A549 (cell line): Measurements from ENCODE around the gene GPR17. TPM values are rescaled to one million over a fixed set of nuclear protein-coding genes. Genes with fewer than 3 reads are reported as not detected.

ENCODE experiments used
- ATAC-seq, 2 experiments: fragments of 200-7000 bp in 1 of 2; fragments of >200 bp in 1 of 2; cut with Nextera tagmentation in 1 of 2; cut with Tn5 transposase in 1 of 2; 3 replicates each; pipeline versions ENCODE4 v1.8.0 to v1.9.1; 2018 to 2020; ENCODE audit warnings: mild to moderate bottlenecking in 1 of 2, moderate library complexity in 1 of 2
- CTCF ChIA-PET: fragments of 300-600 bp; sonication (Branson Sonifier 250); formaldehyde crosslinking; extraction: SDS; loops from one replicate; lab custom pipeline; 2021; ENCODE audit warnings: antibody characterized with exemption, inconsistent platforms; lab: Yijun Ruan, JAX
- POLR2A ChIA-PET: fragments of 350-600 bp; formaldehyde crosslinking; extraction: SDS; loops from one replicate; lab custom pipeline; 2021; ENCODE audit warnings: antibody characterized with exemption, inconsistent platforms; lab: Yijun Ruan, JAX
- DNase-seq, 2 experiments: peaks; one replicate each; pipeline versions ENCODE4 v3.0.0 to v3.0.0-alpha.2; 2011 to 2016; ENCODE audit warnings: low read depth in 1 of 2, low spot score in 1 of 2
- FAIRE-seq: peaks from 2 replicates; lab custom pipeline; 2011; peaks lifted over from hg19 to GRCh38; lab: Jason Lieb, UNC
- H3K27ac ChIP-seq, 2 experiments: fragments of >200 bp; sonication (Bioruptor Twin); formaldehyde crosslinking; 3 replicates each; pipeline ENCODE4 v1.5.1; 2016 to 2017
- H3K4me1 ChIP-seq: fragments of >200 bp; sonication (Bioruptor Twin); formaldehyde crosslinking; 3 replicates; pipeline ENCODE4 v1.6.1; 2016
- H3K4me2 ChIP-seq: fragments of >200 bp; sonication (Bioruptor Twin); formaldehyde crosslinking; 3 replicates; pipeline ENCODE4 v1.6.1; 2016
- H3K4me3 ChIP-seq: fragments of >200 bp; sonication (Bioruptor Twin); formaldehyde crosslinking; 3 replicates; pipeline ENCODE4 v1.5.1; 2016
- H3K9me3 ChIP-seq: fragments of >200 bp; sonication (Bioruptor Twin); formaldehyde crosslinking; 3 replicates; pipeline ENCODE4 v1.6.1; 2016
- BHLHE40 ChIP-seq: IDR thresholded peaks from 2 replicates; pipeline ENCODE4 v1.6.1; 2012; ENCODE audit warnings: low read depth, low read length, inconsistent platforms
- CBX2 ChIP-seq: fragments of 200-600 bp; sonication (generic); IDR thresholded peaks from 2 replicates; pipeline ENCODE4 v1.6.1; 2016; ENCODE audit warnings: low read depth, mild to moderate bottlenecking, borderline replicate concordance
- CHD4 ChIP-seq: fragments of 200-600 bp; sonication (generic); IDR thresholded peaks from 2 replicates; pipeline ENCODE4 v1.6.1; 2016; ENCODE audit warnings: antibody characterized with exemption, mild to moderate bottlenecking, borderline replicate concordance
- EHMT2 ChIP-seq: fragments of 200-600 bp; sonication (generic); IDR thresholded peaks from 2 replicates; pipeline ENCODE4 v1.6.1; 2016; ENCODE audit warnings: antibody characterized with exemption, low read depth, mild to moderate bottlenecking, moderate library complexity
- FOXS1 ChIP-seq: fragments of 250-450 bp; sonication (Bioruptor Pico); IDR thresholded peaks from 2 replicates; pipeline ENCODE4 v1.5.0; 2020; ENCODE audit warnings: mild to moderate bottlenecking, moderate library complexity
- HOXA7 ChIP-seq: fragments of 250-450 bp; sonication (Bioruptor Pico); IDR thresholded peaks from 2 replicates; pipeline ENCODE4 v1.5.0; 2020; ENCODE audit warnings: mild to moderate bottlenecking, moderate library complexity
- KDM1A ChIP-seq: fragments of 200-600 bp; sonication (generic); IDR thresholded peaks from 2 replicates; pipeline ENCODE4 v1.6.1; 2016; ENCODE audit warnings: low read depth, mild to moderate bottlenecking
- NFE2L2 ChIP-seq: fragments of 150-350 bp; conservative IDR thresholded peaks from 2 replicates; pipeline ENCODE4 v1.6.1; 2014; ENCODE audit warnings: low read length
- NR3C1 ChIP-seq: fragments of >200 bp; sonication (Bioruptor Twin); formaldehyde crosslinking; IDR thresholded peaks from 3 replicates; pipeline ENCODE4 v1.6.1; 2017
- PHF8 ChIP-seq: fragments of 200-600 bp; sonication (generic); IDR thresholded peaks from 2 replicates; pipeline ENCODE4 v1.6.1; 2016; ENCODE audit warnings: low read depth, mild to moderate bottlenecking, antibody characterized with exemption, moderate library complexity, borderline replicate concordance
- POLR2A ChIP-seq: IDR thresholded peaks from 2 replicates; pipeline ENCODE4 v1.6.1; 2012; ENCODE audit warnings: mild to moderate bottlenecking, low read length
- POLR2AphosphoS2 ChIP-seq: conservative IDR thresholded peaks from 2 replicates; pipeline ENCODE4 v1.6.1; 2012; ENCODE audit warnings: low read length, improper control_type of control experiment, inconsistent platforms
- RAD21 ChIP-seq, 2 experiments: fragments of >200 bp in 1 of 2; sonication (Bioruptor Twin) in 1 of 2; formaldehyde crosslinking in 1 of 2; IDR thresholded peaks in 1 of 2; conservative IDR thresholded peaks in 1 of 2; 2 replicates in 1 of 2; 3 replicates in 1 of 2; pipeline ENCODE4 v1.6.1; 2012 to 2018; ENCODE audit warnings: inconsistent platforms in 1 of 2
- RARB ChIP-seq: fragments of 250-450 bp; sonication (Bioruptor Pico); IDR thresholded peaks from 2 replicates; pipeline ENCODE4 v1.8.0; 2021; ENCODE audit warnings: mild to moderate bottlenecking, moderate library complexity
- RFX5 ChIP-seq: fragments of 450-650 bp; IDR thresholded peaks from 2 replicates; pipeline ENCODE4 v1.7.1; 2014; ENCODE audit warnings: antibody characterized with exemption, mild to moderate bottlenecking, moderate library complexity
- RNF2 ChIP-seq: fragments of 200-600 bp; sonication (generic); IDR thresholded peaks from 2 replicates; pipeline ENCODE4 v1.6.1; 2016; ENCODE audit warnings: low read depth, mild to moderate bottlenecking, antibody characterized with exemption, moderate library complexity, borderline replicate concordance
- SMC3 ChIP-seq: fragments of >200 bp; sonication (Bioruptor Twin); formaldehyde crosslinking; IDR thresholded peaks from 3 replicates; pipeline ENCODE4 v1.6.1; 2018; ENCODE audit warnings: inconsistent platforms
- TFCP2L1 ChIP-seq: fragments of 250-450 bp; sonication (Bioruptor Pico); IDR thresholded peaks from 2 replicates; pipeline ENCODE4 v1.5.0; 2021; ENCODE audit warnings: mild to moderate bottlenecking
- TP53 ChIP-seq: fragments of 250-450 bp; sonication (Bioruptor Pico); IDR thresholded peaks from 2 replicates; pipeline ENCODE4 v1.5.0; 2021; ENCODE audit warnings: mild to moderate bottlenecking, moderate library complexity
- ZNF302 ChIP-seq: fragments of 250-450 bp; sonication (Bioruptor Pico); IDR thresholded peaks from 2 replicates; pipeline ENCODE4 v1.9.0; 2021; ENCODE audit warnings: inconsistent platforms, mild to moderate bottlenecking, moderate library complexity
- WGBS: methylation state at CpG from one replicate; pipeline ENCODE4 v1.1.6; 2017; ENCODE audit errors: missing lambda C conversion rate; 5-methylcytosine and 5-hydroxymethylcytosine counted together
- polyA plus RNA-seq, 4 experiments: library from polyadenylated mRNA; depleted of rRNA in 3 of 4; stranded (reverse); fragments of >200 nt; fragmentation: RNase III in 1 of 4; extraction: RNeasy Plus Mini Kit Qiagen cat#74134 plus additional on column Dnase treatment in 1 of 4; gene quantifications; 2 replicates in 3 of 4; 3 replicates in 1 of 4; pipeline ENCODE4 v1.2.3, GENCODE V29; 2011 to 2017
- TF ChIP-seq, protein P1 (sequence below): IDR thresholded peaks from 2 replicates; pipeline ENCODE4 v1.6.1; 2012
- TF ChIP-seq, protein P2 (sequence below): fragments of 200-600 bp; sonication (generic); IDR thresholded peaks from 2 replicates; pipeline ENCODE4 v1.6.1; 2016; ENCODE audit warnings: antibody characterized with exemption, mild to moderate bottlenecking, moderate library complexity
- TF ChIP-seq, protein P3 (sequence below): fragments of >200 bp; sonication (Bioruptor Twin); formaldehyde crosslinking; IDR thresholded peaks from 2 replicates; pipeline ENCODE4 v1.6.1; 2016
- TF ChIP-seq, protein P4 (sequence below): fragments of 250-450 bp; sonication (Bioruptor Pico); IDR thresholded peaks from 2 replicates; pipeline ENCODE4 v1.5.0; 2020; ENCODE audit warnings: low read depth, mild to moderate bottlenecking, moderate library complexity
- TF ChIP-seq, protein P5 (sequence below): fragments of 150-350 bp; IDR thresholded peaks from 2 replicates; pipeline ENCODE4 v1.6.1; 2014; ENCODE audit warnings: low read depth, mild to moderate bottlenecking, low read length
- TF ChIP-seq, protein P6 (sequence below): fragments of >200 bp; sonication (Bioruptor Twin); formaldehyde crosslinking; IDR thresholded peaks from 3 replicates; pipeline ENCODE4 v1.5.1; 2016

The GPR17 gene
- polyA plus RNA-seq, 2 of the 4 experiments (the other 2 are of a cell fraction), result not detected

DNA sequence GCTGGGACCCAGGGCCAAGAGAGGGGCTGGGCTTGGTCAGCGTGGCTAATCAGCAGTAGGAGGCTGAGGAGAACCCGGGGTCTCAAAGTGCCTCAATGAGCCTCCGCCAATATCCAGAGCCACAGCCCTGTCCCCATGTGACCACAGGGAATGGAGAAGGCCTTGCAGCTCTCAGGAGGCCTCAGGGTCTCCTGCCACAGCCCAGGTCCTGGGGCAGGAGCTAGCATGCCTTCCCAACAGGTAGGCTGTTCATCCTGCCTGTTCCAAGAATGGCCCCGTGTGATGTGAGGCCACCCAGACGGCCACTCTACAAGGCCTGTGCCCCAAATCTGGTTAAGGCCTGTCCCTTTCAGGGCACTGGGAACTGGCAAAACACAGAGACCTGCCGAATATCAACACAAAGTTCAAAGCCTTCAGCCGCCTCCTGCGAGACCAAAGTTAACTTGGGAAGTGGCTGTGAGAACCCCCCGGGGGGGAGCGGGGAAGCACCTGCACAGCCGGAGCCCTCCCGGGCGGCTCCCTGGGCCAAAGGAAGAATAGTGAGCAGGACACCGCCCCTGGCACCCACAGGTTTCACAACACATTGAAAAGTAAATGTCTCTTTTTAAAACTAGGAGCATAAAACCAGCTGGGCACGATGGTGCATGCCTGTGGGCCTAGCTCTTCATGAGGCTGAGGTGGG is 33.9 kb downstream of the GPR17 start:
- TF ChIP-seq BHLHE40 (no peak), NR3C1 (no peak), EHMT2 (no peak), RAD21 (conservative IDR thresholded peaks at IDR 0.05 in 1 of 2, IDR thresholded peaks at IDR 0.05 in 1 of 2) (no peak), FOXS1 (CRISPR knock-in tag) (no peak), HOXA7 (CRISPR knock-in tag) (no peak), POLR2A (no peak), CHD4 (no peak), CBX2 (no peak), RNF2 (no peak), ZNF302 (CRISPR knock-in tag) (no peak), NFE2L2 (no peak), POLR2AphosphoS2 (no peak), KDM1A (no peak), TFCP2L1 (CRISPR knock-in tag) (no peak), SMC3 (no peak)
- TF ChIP-seq, protein P1, sequence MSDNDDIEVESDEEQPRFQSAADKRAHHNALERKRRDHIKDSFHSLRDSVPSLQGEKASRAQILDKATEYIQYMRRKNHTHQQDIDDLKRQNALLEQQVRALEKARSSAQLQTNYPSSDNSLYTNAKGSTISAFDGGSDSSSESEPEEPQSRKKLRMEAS, result no peak
- TF ChIP-seq, protein P2, sequence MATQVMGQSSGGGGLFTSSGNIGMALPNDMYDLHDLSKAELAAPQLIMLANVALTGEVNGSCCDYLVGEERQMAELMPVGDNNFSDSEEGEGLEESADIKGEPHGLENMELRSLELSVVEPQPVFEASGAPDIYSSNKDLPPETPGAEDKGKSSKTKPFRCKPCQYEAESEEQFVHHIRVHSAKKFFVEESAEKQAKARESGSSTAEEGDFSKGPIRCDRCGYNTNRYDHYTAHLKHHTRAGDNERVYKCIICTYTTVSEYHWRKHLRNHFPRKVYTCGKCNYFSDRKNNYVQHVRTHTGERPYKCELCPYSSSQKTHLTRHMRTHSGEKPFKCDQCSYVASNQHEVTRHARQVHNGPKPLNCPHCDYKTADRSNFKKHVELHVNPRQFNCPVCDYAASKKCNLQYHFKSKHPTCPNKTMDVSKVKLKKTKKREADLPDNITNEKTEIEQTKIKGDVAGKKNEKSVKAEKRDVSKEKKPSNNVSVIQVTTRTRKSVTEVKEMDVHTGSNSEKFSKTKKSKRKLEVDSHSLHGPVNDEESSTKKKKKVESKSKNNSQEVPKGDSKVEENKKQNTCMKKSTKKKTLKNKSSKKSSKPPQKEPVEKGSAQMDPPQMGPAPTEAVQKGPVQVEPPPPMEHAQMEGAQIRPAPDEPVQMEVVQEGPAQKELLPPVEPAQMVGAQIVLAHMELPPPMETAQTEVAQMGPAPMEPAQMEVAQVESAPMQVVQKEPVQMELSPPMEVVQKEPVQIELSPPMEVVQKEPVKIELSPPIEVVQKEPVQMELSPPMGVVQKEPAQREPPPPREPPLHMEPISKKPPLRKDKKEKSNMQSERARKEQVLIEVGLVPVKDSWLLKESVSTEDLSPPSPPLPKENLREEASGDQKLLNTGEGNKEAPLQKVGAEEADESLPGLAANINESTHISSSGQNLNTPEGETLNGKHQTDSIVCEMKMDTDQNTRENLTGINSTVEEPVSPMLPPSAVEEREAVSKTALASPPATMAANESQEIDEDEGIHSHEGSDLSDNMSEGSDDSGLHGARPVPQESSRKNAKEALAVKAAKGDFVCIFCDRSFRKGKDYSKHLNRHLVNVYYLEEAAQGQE, result no peak
- TF ChIP-seq, protein P3, sequence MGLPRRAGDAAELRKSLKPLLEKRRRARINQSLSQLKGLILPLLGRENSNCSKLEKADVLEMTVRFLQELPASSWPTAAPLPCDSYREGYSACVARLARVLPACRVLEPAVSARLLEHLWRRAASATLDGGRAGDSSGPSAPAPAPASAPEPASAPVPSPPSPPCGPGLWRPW, result no peak
- TF ChIP-seq, protein P4, sequence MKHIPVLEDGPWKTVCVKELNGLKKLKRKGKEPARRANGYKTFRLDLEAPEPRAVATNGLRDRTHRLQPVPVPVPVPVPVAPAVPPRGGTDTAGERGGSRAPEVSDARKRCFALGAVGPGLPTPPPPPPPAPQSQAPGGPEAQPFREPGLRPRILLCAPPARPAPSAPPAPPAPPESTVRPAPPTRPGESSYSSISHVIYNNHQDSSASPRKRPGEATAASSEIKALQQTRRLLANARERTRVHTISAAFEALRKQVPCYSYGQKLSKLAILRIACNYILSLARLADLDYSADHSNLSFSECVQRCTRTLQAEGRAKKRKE (CRISPR knock-in tag), result no peak
- POLR2A ChIA-PET, result no interaction called here

DNA sequence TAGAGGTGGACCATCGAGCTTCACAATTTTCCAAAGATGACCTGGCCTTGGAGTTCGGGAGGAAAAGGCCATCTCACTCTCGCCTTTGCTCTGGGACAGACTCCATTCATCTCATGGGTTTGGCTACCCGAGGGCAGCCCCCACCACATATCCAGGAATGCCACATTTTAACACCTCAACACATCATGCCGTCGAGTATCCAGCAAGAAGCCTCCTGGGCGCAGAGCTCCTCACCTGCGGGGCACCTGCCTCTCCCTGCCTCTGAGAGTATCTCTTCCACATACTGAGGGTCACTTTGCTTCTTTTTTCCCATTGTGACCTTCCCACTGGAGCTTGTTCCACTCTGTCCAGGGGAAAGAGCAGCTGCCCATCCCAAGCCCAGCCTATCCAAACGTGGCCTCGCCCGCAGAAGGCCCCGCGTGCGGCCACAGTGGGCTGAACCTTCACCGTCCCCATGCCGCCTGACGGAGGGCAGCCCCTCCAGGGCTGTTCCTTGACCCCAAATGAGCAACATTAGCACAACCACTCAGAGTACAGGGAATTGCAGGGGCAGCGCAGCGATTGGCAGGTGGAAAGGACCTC is 34.8 kb downstream of the GPR17 start:
- FAIRE-seq (no peak), DNase-seq (no peak), ATAC-seq (no peak)
- ChIA-PET CTCF (interaction anchor here (0.5 to 1.7 kb wide), 3 partner anchors 17 to 670 kb away, joined by 3 to 5 read pairs (median 5); no protein-coding TSS in a partner anchor), POLR2A (no interaction called here)
- TF ChIP-seq, protein P5, sequence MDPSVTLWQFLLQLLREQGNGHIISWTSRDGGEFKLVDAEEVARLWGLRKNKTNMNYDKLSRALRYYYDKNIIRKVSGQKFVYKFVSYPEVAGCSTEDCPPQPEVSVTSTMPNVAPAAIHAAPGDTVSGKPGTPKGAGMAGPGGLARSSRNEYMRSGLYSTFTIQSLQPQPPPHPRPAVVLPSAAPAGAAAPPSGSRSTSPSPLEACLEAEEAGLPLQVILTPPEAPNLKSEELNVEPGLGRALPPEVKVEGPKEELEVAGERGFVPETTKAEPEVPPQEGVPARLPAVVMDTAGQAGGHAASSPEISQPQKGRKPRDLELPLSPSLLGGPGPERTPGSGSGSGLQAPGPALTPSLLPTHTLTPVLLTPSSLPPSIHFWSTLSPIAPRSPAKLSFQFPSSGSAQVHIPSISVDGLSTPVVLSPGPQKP, result no peak
- no peak for TF ChIP-seq EHMT2
- no peak for TF ChIP-seq FOXS1 (CRISPR knock-in tag)
- no peak for TF ChIP-seq PHF8
- TF ChIP-seq CBX2, result no peak
- TF ChIP-seq TP53, result no peak
- no peak for TF ChIP-seq RARB
- TF ChIP-seq, protein P3, result no peak
- TF ChIP-seq NFE2L2, result no peak
- no peak for TF ChIP-seq BHLHE40
- TF ChIP-seq, protein P6, sequence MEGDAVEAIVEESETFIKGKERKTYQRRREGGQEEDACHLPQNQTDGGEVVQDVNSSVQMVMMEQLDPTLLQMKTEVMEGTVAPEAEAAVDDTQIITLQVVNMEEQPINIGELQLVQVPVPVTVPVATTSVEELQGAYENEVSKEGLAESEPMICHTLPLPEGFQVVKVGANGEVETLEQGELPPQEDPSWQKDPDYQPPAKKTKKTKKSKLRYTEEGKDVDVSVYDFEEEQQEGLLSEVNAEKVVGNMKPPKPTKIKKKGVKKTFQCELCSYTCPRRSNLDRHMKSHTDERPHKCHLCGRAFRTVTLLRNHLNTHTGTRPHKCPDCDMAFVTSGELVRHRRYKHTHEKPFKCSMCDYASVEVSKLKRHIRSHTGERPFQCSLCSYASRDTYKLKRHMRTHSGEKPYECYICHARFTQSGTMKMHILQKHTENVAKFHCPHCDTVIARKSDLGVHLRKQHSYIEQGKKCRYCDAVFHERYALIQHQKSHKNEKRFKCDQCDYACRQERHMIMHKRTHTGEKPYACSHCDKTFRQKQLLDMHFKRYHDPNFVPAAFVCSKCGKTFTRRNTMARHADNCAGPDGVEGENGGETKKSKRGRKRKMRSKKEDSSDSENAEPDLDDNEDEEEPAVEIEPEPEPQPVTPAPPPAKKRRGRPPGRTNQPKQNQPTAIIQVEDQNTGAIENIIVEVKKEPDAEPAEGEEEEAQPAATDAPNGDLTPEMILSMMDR, result no peak
- no peak for TF ChIP-seq POLR2A
- TF ChIP-seq RFX5, result no peak
- H3K4me3 ChIP-seq, result no peak overlapping the region
- 82% methylated on average over 17 of the region's 19 CpGs for WGBS
- H3K4me2 ChIP-seq, result no peak overlapping the region
- no peaks in the 10 kb centered on the region for H3K9me3 ChIP-seq
- H3K27ac ChIP-seq, result no peak overlapping the region
- peaks cover 5% of the 10 kb centered on the region; the same call in 2 of the 3 replicates for H3K4me1 ChIP-seq

More for the DNA sequence above, 33.9 kb downstream of the GPR17 start:
- Histone ChIP-seq H3K4me2 (no peak overlapping the region), H3K9me3 (no peaks in the 10 kb centered on the region), H3K4me3 (no peak overlapping the region), H3K27ac (no peak overlapping the region), H3K4me1 (peaks cover 5% of the 10 kb centered on the region; the same call in 2 of the 3 replicates)
- DNase-seq, result no peak
- ATAC-seq, result no peak
- CTCF ChIA-PET, result interaction anchor here (0.9 to 1.7 kb wide), 3 partner anchors 18 to 88 kb away, joined by 3 to 5 read pairs (median 5); no protein-coding TSS in a partner anchor
- WGBS, result 90% methylated on average over 10 of the region's 15 CpGs
- no peak for FAIRE-seq
